Ovary (tissue), 9 donors: ENCODE results near the gene RALB. TPM values are rescaled to one million over a fixed set of nuclear protein-coding genes. Genes with fewer than 3 reads are reported as not detected.

Source experiments
- DNase-seq, 5 donors: peaks; one replicate each; pipeline ENCODE4 v3.0.0-alpha.2; 2019 to 2020
- H3K27ac ChIP-seq, 2 donors: fragments of 200-600 bp; one replicate each; pipeline versions ENCODE4 v1.5.1 to v1.8.0; 2019 to 2022
- H3K27me3 ChIP-seq: fragments of 200-600 bp; one replicate; pipeline ENCODE4 v1.8.0; 2022
- H3K36me3 ChIP-seq: fragments of 200-600 bp; sonication (generic); one replicate; pipeline ENCODE4 v1.5.1; 2019
- H3K4me1 ChIP-seq: one replicate; pipeline ENCODE4 v1.8.1; 2013; ENCODE audit warnings: mild to moderate bottlenecking, moderate library complexity; ENCODE audit not compliant: insufficient read depth
- H3K4me3 ChIP-seq: fragments of 200-600 bp; sonication (generic); one replicate; pipeline ENCODE4 v1.5.1; 2017
- H3K9me3 ChIP-seq, 2 donors: fragments of 200-600 bp in 1 of 2; sonication (generic) in 1 of 2; one replicate each; pipeline versions ENCODE4 v1.5.1 to v1.8.1; 2013 to 2019; ENCODE audit warnings: mild to moderate bottlenecking in 1 of 2, moderate library complexity in 1 of 2
- CTCF ChIP-seq, 3 donors: fragments of 450-650 bp in 2 of 3; fragments of 200-600 bp in 1 of 3; IDR thresholded peaks; one replicate each; pipeline versions ENCODE4 v1.5.1 to v1.8.0; 2016 to 2022; ENCODE audit warnings: antibody characterized with exemption in 3 of 3, mild to moderate bottlenecking in 1 of 3
- EP300 ChIP-seq: sonication (generic); formaldehyde crosslinking; IDR thresholded peaks from one replicate; pipeline ENCODE4 v1.6.1; 2017; ENCODE audit warnings: antibody characterized with exemption
- POLR2A ChIP-seq: fragments of 450-650 bp; IDR thresholded peaks from one replicate; pipeline ENCODE4 v1.6.1; 2017; ENCODE audit warnings: antibody characterized with exemption, mild to moderate bottlenecking, moderate library complexity
- WGBS, 3 donors: extraction: QIAGEN DNeasy Blood & Tissue Kit in 1 of 3; methylation state at CpG; one replicate each; pipeline versions ENCODE4 v1.1.5 to v1.1.7; 2013 to 2017; 5-methylcytosine and 5-hydroxymethylcytosine counted together
- intact Hi-C, 4 donors: fragments of 100-400 bp; cut with DNase I; formaldehyde crosslinking; loops; one replicate each; pipeline versions ENCODE4 v1.11.0 to v1.15.1; 2022 to 2023
- polyA plus RNA-seq, 2 donors: library from polyadenylated mRNA; stranded (reverse); fragments of 200-250 nt in 1 of 2; fragments of 350-450 nt in 1 of 2; fragmentation: Illumina TruSeq in 1 of 2; extraction: RNeasy Lipid Tissue Mini Kit (QIAGEN cat#74804) in 1 of 2; gene quantifications; one replicate each; pipeline ENCODE4 v1.2.3, GENCODE V29; 2013 to 2014
- total RNA-seq, 7 donors: library from RNA; depleted of rRNA in 2 of 7; stranded (reverse); fragments of >200 nt in 2 of 7; fragmentation: NEBNext Ultra II Directional in 3 of 7; extraction: Animal tissue kit (Norgen Biotek cat#: 25700) in 3 of 7; gene quantifications; one replicate each; pipeline versions ENCODE4 v1.1.0 to v1.2.4, GENCODE V29; 2016 to 2023
- donor health status: DM: no; HTN: no; CAD: no; lungs with moderate emphysema.
- donor health status: DM: no; HTN: no; CAD: no.
- donor health status: Bipolar disorder and iron deficiency.
- donor health status: DM: yes; HTN: yes; CAD: no.
- donor health status: DM: no; HTN: no; CAD: no.
- donor health status: DM: yes; HTN: yes; CAD: no.

Gene RALB
- total and polyA plus RNA-seq, 9 donors = 18.2 to 92.7 (median 34.9) TPM

DNA sequence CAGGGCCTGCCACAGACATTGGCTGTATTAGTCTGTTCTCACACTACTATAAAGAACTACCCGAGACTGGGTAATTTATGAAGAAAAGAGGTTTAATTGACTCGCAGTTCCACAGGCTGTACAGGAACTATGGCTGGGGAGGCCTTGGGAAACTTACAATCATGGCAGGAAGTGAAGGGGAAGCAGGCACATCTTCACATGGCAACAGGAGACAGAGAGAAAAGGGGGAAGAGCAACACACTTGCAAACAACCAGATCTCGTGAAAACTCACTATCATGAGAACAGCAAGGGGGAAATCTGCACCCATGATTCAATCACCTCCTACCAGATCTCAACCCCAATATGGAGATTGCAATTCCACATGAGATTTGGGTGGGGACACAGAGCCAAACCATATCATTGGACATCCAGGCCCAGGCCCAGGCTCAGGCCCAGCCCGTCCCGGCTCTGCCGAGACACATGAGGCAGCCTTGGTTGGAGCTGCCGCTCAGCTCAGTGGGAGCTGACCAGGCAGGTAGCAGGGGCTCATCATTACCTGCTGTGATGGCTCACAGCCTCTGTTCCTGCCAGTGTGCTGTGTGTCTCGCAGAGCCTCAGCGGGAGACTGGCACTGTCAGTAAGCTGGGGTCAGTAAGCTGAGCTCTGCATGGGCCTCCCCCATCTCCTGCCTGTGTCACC, 8.6 kb upstream of the RALB start:
- intact Hi-C loops = no loop called here
- 96 to 98% (median 97%) methylated on average over 9 of the region's 9 CpGs for WGBS, 3 donors
- Histone ChIP-seq H3K9me3 (no peaks in the 10 kb centered on the region), H3K36me3 (no peaks in the 10 kb centered on the region), H3K27ac (no peak overlapping the region), H3K27me3 (no peaks in the 10 kb centered on the region), H3K4me1 (peaks cover 2% of the 10 kb centered on the region), H3K4me3 (no peak overlapping the region)
- TF ChIP-seq POLR2A (no peak), CTCF (IDR thresholded peaks at IDR 0.05) (no peak), EP300 (no peak)
- no peak for DNase-seq

GRCh38 chr2:120244656-120245519, 7.8 kb upstream of the RALB start:
- no peak for TF ChIP-seq CTCF (IDR thresholded peaks at IDR 0.05)
- TF ChIP-seq POLR2A = no peak
- no peak for TF ChIP-seq EP300
- H3K27me3 ChIP-seq = no peaks in the 10 kb centered on the region
- H3K9me3 ChIP-seq = no peaks in the 10 kb centered on the region
- intact Hi-C loops = no loop called here
- DNase-seq = no peak
- 80 to 86% (median 85%) methylated on average over 12 of the region's 12 CpGs for WGBS, 3 donors
- no peak overlapping the region for H3K27ac ChIP-seq
- H3K36me3 ChIP-seq = no peaks in the 10 kb centered on the region
- H3K4me1 ChIP-seq = no peaks in the 10 kb centered on the region
- H3K4me3 ChIP-seq = no peak overlapping the region

GRCh38 chr2:120245520-120246332, 6.9 kb upstream of the RALB start:
- no peak for DNase-seq
- WGBS, 3 donors = 56 to 60% (median 57%) methylated on average over 15 of the region's 15 CpGs
- Histone ChIP-seq H3K9me3 (no peaks in the 10 kb centered on the region), H3K27ac (no peak overlapping the region), H3K4me1 (no peaks in the 10 kb centered on the region), H3K36me3 (no peaks in the 10 kb centered on the region), H3K4me3 (no peak overlapping the region), H3K27me3 (no peaks in the 10 kb centered on the region)
- intact Hi-C loops = loop anchor here in 1 of 4 donors (2.0 kb wide), 1 partner anchor 17 kb away; no protein-coding TSS in a partner anchor
- TF ChIP-seq CTCF (IDR thresholded peaks at IDR 0.05) (no peak), POLR2A (no peak), EP300 (no peak)

- TF ChIP-seq POLR2A (no peak), EP300 (no peak), CTCF (IDR thresholded peaks at IDR 0.05) (no peak)
- no peak overlapping the region for H3K4me3 ChIP-seq
- WGBS, 3 donors = 56 to 62% (median 57%) methylated on average over 20 of the region's 20 CpGs
- no peak for DNase-seq
- no peaks in the 10 kb centered on the region for H3K27me3 ChIP-seq
- H3K9me3 ChIP-seq = no peaks in the 10 kb centered on the region
- no peaks in the 10 kb centered on the region for H3K36me3 ChIP-seq
- intact Hi-C loops = loop anchor here in 1 of 4 donors (2.0 kb wide), 1 partner anchor 18 kb away; no protein-coding TSS in a partner anchor
- no peaks in the 10 kb centered on the region for H3K4me1 ChIP-seq
- H3K27ac ChIP-seq = no peak overlapping the region
Measured at GRCh38 chr2:120246546-120247300, 5.9 kb upstream of the RALB start.
